B cell (primary cell): Measurements from ENCODE around the gene CDX1.

Source experiments
- CTCF ChIP-seq: fragments of 200-600 bp; IDR thresholded peaks from one replicate; pipeline ENCODE4 v1.8.0; 2022; ENCODE audit warnings: antibody characterized with exemption, mild to moderate bottlenecking
- EZH2 ChIP-seq: IDR thresholded peaks from 2 replicates; pipeline ENCODE4 v1.6.1; 2012; ENCODE audit warnings: borderline replicate concordance, low read depth, mild to moderate bottlenecking, moderate library complexity, low read length; ENCODE audit not compliant: insufficient read depth, poor library complexity, severe bottlenecking

GRCh38 chr5:150147670-150148069 lies 18.9 kb upstream of the CDX1 start:
- TF ChIP-seq CTCF (no peak), EZH2 (no peak)
